ENCODE measurements around the gene DND1. TPM values are rescaled to one million over a fixed set of nuclear protein-coding genes. Genes with fewer than 3 reads are reported as not detected.
"Not testable (repeated sequence)": the region's sequence is repeated elsewhere in the genome, so short reads cannot be mapped to it uniquely, and the experiment has no call there.

The DND1 gene
- polyA plus RNA-seq, 4 donors: 0.10 to 0.37 (median 0.24) TPM; not detected in 1

GRCh38 chr5:140674211-140674610, 835 bp upstream of the DND1 start:
- no peak for DNase-seq (ENCODE audit: low read depth in 4 of 4, low spot score in 3 of 4)

GRCh38 chr5:140672455-140673186, 755 bp downstream of the DND1 start:
- no peak for DNase-seq (ENCODE audit: low read depth in 4 of 4, low spot score in 3 of 4)

DNA sequence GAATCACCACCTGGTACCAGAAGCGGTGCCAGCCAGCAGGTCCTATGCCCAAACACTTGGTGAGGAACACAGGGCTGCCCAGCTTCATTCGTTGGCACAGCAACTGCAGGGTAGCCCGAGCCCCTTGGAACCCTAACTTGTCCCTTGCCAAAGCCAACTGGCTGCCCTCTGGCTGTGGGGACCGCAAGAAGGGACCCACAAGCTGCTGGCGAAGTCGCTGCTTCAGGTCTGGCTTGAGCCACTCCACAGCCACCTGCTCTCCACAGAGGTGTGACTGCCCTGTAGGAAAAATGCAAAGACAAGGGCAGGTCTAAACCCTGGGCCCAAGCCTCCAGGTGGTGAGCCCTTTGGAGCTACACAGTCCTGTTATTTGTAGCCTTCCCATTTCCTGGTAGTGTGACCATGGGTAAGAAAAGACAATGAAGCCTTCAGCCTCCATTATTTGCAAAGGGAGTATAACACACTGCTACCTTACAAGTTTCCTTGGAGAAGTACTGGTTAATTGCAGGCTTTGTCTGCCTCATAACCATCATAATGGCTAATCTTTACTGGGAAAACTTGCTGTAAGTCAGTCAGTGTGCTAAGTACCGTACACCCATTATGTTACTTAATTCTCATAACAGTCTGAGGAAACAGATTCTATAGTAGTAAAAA, 1.8 kb downstream of the DND1 start:
- no peak for DNase-seq (ENCODE audit: low read depth in 4 of 4, low spot score in 3 of 4)

- not testable (repeated sequence) for DNase-seq (ENCODE audit: low read depth in 4 of 4, low spot score in 3 of 4)
Measured at GRCh38 chr5:140671035-140671434, 2.3 kb downstream of the DND1 start.

- peak; percentile 70 to 81 (median 78) for DNase-seq (ENCODE audit: low read depth in 4 of 4, low spot score in 3 of 4)
Measured at GRCh38 chr5:140664359-140665119, 8.8 kb downstream of the DND1 start, which contains the start of gene WDR55. Gene WDR55 (plus strand): TSS chr5:140664904. CDS start chr5:140664913, 9 bp downstream.

- peak in 1 of 4 donors; percentile 18 for DNase-seq (ENCODE audit: low read depth in 4 of 4, low spot score in 3 of 4)
Measured at GRCh38 chr5:140664030-140664358, 9.4 kb downstream of the DND1 start.

DNA sequence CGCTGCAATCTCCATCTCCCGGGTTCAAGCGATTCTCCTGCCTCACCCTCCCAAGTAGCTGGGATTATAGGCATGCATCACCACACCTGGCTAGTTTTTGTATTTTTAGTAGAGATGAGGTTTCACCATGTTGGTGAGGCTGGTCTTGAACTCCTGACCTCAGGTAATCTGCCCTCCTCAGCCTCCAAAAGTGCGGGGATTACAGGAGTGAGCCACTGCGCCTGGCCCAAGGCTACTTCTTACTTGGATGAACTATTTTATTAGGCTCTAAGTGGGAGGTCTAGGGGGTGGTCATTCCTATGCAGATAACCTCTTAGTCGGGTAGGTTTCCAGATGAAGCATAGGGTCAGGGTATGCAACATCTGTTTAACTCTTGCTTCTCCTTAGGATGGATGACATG, 13.0 kb downstream of the DND1 start:
- DNase-seq (ENCODE audit: low read depth in 4 of 4, low spot score in 3 of 4): not testable (repeated sequence)

- no peak for DNase-seq (ENCODE audit: low read depth in 4 of 4, low spot score in 3 of 4)
Measured at GRCh38 chr5:140658870-140659269, 14.5 kb downstream of the DND1 start.

DNA sequence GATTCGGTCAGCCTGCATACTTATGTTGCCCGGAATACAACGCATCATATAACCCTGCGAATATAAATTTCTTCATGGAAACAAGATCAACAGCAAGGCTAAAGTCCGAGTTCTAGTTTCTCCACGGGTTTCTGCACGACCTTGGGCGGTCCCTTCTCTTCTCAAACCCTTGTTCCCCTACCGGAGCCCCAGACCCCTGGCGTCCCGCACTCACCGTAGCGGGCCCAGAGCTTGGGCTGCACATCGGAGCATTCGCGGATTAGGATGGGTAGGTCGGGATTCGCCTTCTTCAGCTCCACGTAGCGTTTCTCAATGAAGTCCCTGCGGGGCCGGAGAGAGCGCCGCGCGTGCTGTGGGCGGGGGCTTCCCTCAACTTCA, 26.3 kb downstream of the DND1 start:
- no peak for DNase-seq (ENCODE audit: low read depth in 4 of 4, low spot score in 3 of 4)

DNA sequence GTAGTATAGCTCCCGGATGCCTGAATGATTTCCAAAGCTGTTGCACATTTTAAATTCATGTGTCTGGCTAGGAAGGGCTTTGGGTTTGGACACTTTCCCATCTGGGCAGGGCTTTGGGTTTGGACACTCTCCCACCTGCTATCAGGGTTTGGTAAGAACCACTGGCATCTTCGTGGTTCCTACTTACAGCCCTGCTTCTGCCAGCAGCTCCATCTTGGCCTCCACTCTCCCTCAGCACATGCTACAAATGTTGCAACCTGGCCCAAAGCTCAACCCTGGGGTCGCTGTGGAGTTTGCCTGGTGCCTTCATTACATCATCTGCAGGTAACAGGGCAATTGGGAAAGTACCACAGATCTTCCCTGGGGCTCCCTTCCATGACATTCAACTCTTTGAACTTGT, 30.7 kb downstream of the DND1 start:
- no peak for DNase-seq (ENCODE audit: low read depth in 4 of 4, low spot score in 3 of 4)

DNA sequence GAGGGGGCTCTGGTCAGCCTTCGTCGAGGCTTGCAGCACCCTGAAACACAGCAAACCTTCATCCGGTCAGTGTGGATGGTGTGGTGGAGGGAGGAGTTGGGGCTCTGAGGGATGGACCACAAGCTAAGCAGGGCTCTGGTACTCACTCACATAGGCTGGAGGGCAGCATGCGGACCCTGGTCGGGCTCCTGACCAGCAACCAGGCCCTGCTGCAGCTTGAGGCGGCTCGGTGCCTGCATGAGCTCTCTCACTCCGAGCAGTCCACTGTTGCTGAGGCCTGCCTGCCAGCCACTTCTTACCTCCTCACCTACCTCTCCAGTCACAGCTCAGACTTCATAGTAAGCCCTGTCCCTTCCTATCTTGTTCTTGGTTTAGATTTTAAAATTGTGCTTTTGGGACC, 31.7 kb downstream of the DND1 start:
- no peak for DNase-seq (ENCODE audit: low read depth in 4 of 4, low spot score in 3 of 4)

DNA sequence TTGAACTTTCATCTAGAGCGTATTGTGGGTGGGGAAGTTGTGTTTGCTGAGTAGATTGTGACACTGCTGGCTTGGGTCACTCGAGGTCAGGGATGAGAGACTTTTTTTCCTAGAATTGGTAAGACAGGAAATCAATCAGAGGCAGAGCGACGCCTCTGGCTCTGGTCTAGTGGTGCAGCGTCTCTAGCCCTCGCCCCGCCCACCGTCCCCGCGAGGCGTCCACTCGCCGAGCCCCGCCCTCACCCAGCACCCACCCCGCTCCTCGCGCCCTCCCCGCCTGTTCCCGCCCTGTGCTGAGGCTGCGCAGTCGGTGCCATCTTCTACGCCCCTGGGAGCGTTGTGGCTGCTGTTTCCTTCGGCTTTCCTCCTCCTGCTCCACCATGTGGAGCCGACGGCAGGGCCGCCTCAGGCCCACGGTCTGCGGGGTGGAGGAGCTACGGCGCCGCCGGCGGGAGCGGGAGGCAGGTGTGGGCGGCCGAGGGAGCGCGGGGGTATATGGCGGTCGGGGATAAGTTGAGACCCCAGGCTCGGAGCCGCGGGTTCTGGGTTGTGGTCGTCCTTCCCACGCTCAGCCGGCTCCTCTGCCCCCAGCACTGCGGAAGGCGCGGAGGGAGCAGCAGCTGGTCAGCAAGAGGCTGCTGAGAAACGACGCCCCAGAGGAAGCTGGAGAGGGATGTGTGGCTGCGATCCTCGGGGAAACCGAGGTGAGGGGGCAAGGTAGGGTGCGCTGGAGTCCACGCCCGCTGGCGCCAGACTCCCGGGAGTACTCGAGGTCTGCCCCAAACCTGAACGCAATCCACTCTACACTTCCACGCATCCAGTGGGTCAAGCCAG, 34.0 kb downstream of the DND1 start, which contains the start of gene TMCO6:
TMCO6 (plus strand) TSS at position 304 of the 834 bp plus-strand sequence; CDS start at position 381, 77 bp downstream.
- peak; percentile 74 to 83 (median 80) for DNase-seq (ENCODE audit: low read depth in 4 of 4, low spot score in 3 of 4)

GRCh38 chr5:140638898-140639147, 34.6 kb downstream of the DND1 start:
- not testable (repeated sequence) for DNase-seq (ENCODE audit: low read depth in 4 of 4, low spot score in 3 of 4)

- DNase-seq (ENCODE audit: low read depth in 4 of 4, low spot score in 3 of 4): no peak
Measured at GRCh38 chr5:140637371-140638100, 35.8 kb downstream of the DND1 start.

GRCh38 chr5:140635291-140636257, 37.8 kb downstream of the DND1 start:
- DNase-seq (ENCODE audit: low read depth in 4 of 4, low spot score in 3 of 4): no peak

GRCh38 chr5:140634103-140634502, 39.3 kb downstream of the DND1 start:
- no peak for DNase-seq (ENCODE audit: low read depth in 4 of 4, low spot score in 3 of 4)

- no peak for DNase-seq (ENCODE audit: low read depth in 4 of 4, low spot score in 3 of 4)
Measured at GRCh38 chr5:140633501-140633900, 39.9 kb downstream of the DND1 start.

- DNase-seq (ENCODE audit: low read depth in 4 of 4, low spot score in 3 of 4): no peak
Measured at GRCh38 chr5:140633021-140633471, 40.3 kb downstream of the DND1 start, which contains the start of gene CD14. Gene CD14 (minus strand): TSS chr5:140633175. CDS start chr5:140633071, 104 bp downstream.
